GM23338 (cell line): Measurements from ENCODE around the gene CMC2. TPM values are rescaled to one million over a fixed set of nuclear protein-coding genes. Genes with fewer than 3 reads are reported as not detected.

Experiments used
- ATAC-seq: fragments of 200-7000 bp; cut with Tn5 transposase; 3 replicates; pipeline ENCODE4 v1.9.1; 2020
- DNase-seq: peaks from one replicate; pipeline ENCODE4 v3.0.0-alpha.2; 2015; ENCODE audit warnings: low spot score
- H2AFZ ChIP-seq: fragments of 200-600 bp; sonication (generic); 2 replicates; pipeline ENCODE4 v1.8.0; 2016; ENCODE audit warnings: antibody characterized with exemption, mild to moderate bottlenecking, moderate library complexity
- H3F3A ChIP-seq: fragments of 200-600 bp; sonication (generic); replicated peaks from 2 replicates; pipeline ENCODE4 v1.8.0; 2017; ENCODE audit warnings: antibody characterized with exemption, mixed run types, low read depth
- H3K27ac ChIP-seq: fragments of 200-600 bp; sonication (generic); 2 replicates; pipeline ENCODE4 v1.6.1; 2016; ENCODE audit warnings: low read depth
- H3K27me3 ChIP-seq: fragments of 200-600 bp; sonication (generic); 2 replicates; pipeline ENCODE4 v1.8.0; 2016; ENCODE audit warnings: mild to moderate bottlenecking, mixed run types, moderate library complexity; ENCODE audit not compliant: insufficient read depth
- H3K36me3 ChIP-seq: fragments of 200-600 bp; sonication (generic); 2 replicates; pipeline ENCODE4 v1.8.0; 2016; ENCODE audit warnings: mild to moderate bottlenecking; ENCODE audit not compliant: insufficient read depth
- H3K4me1 ChIP-seq: fragments of 200-600 bp; sonication (generic); 2 replicates; pipeline ENCODE4 v1.8.0; 2016; ENCODE audit warnings: mild to moderate bottlenecking, moderate library complexity; ENCODE audit not compliant: insufficient read depth
- H3K4me2 ChIP-seq: fragments of 200-600 bp; sonication (generic); 2 replicates; pipeline ENCODE4 v1.7.1; 2017; ENCODE audit warnings: mixed run types
- H3K4me3 ChIP-seq: fragments of 200-600 bp; sonication (generic); 2 replicates; pipeline ENCODE4 v1.6.1; 2016; ENCODE audit warnings: mixed run types
- H3K79me2 ChIP-seq: fragments of 200-600 bp; sonication (generic); replicated peaks from 2 replicates; pipeline ENCODE4 v1.8.0; 2017; ENCODE audit warnings: mild to moderate bottlenecking; ENCODE audit not compliant: insufficient read depth
- H3K9me2 ChIP-seq: fragments of 200-600 bp; sonication (generic); 2 replicates; pipeline ENCODE4 v1.8.0; 2017; ENCODE audit not compliant: insufficient read depth
- H4K20me1 ChIP-seq: fragments of 200-600 bp; sonication (generic); replicated peaks from 2 replicates; pipeline ENCODE4 v1.8.0; 2017; ENCODE audit warnings: mild to moderate bottlenecking; ENCODE audit not compliant: insufficient read depth
- H3K27ac Mint-ChIP-seq: 2 replicates; pipeline ENCODE4 v1.8.0; 2020; ENCODE audit warnings: inconsistent platforms, mild to moderate bottlenecking, moderate library complexity, mixed read lengths
- H3K27me3 Mint-ChIP-seq: 3 replicates; pipeline ENCODE4 v1.8.0; 2022; ENCODE audit warnings: low read depth, mild to moderate bottlenecking, moderate library complexity, mixed read lengths, inconsistent platforms; ENCODE audit not compliant: insufficient read depth, poor library complexity
- H3K36me3 Mint-ChIP-seq: 3 replicates; pipeline ENCODE4 v1.8.0; 2021; ENCODE audit warnings: low read depth, mild to moderate bottlenecking, inconsistent platforms, moderate library complexity, mixed read lengths
- H3K4me1 Mint-ChIP-seq: 3 replicates; pipeline ENCODE4 v1.8.0; 2020; ENCODE audit warnings: mild to moderate bottlenecking, inconsistent platforms, mixed read lengths
- H3K4me3 Mint-ChIP-seq: 3 replicates; pipeline ENCODE4 v1.8.0; 2021; ENCODE audit warnings: moderate library complexity, mild to moderate bottlenecking, inconsistent platforms, mixed read lengths
- H3K9me3 Mint-ChIP-seq: 3 replicates; pipeline ENCODE4 v1.8.0; 2020; ENCODE audit warnings: moderate library complexity, mild to moderate bottlenecking, inconsistent platforms, mixed read lengths
- CREB1 ChIP-seq: fragments of 250-450 bp; sonication (Bioruptor Pico); IDR thresholded peaks from 2 replicates; pipeline ENCODE4 v1.5.0; 2020; ENCODE audit warnings: low read depth, mild to moderate bottlenecking, moderate library complexity
- CTCF ChIP-seq, 2 experiments: fragments of 200-600 bp in 1 of 2; sonication (generic) in 1 of 2; conservative IDR thresholded peaks; 2 replicates each; pipeline versions ENCODE4 v1.5.1 to v1.6.1; 2016 to 2017; ENCODE audit warnings: antibody characterized with exemption in 2 of 2, low read depth in 2 of 2, mild to moderate bottlenecking in 2 of 2, moderate library complexity in 1 of 2
- ETS1 ChIP-seq: IDR thresholded peaks from 2 replicates; pipeline ENCODE4 v1.6.1; 2016; ENCODE audit warnings: antibody characterized with exemption
- EZH2 ChIP-seq: fragments of 200-600 bp; sonication (generic); IDR thresholded peaks from one replicate; pipeline ENCODE4 v1.8.0; 2017; ENCODE audit warnings: antibody characterized with exemption, mild to moderate bottlenecking, low read depth; ENCODE audit not compliant: unreplicated experiment
- EZH2phosphoT487 ChIP-seq: fragments of 200-600 bp; sonication (generic); IDR thresholded peaks from one replicate; pipeline ENCODE4 v1.8.1; 2018; ENCODE audit warnings: antibody characterized with exemption; ENCODE audit not compliant: unreplicated experiment
- JUNB ChIP-seq: IDR thresholded peaks from one replicate; pipeline ENCODE4 v1.6.1; 2016; ENCODE audit warnings: antibody characterized with exemption; ENCODE audit not compliant: unreplicated experiment
- NANOG ChIP-seq: IDR thresholded peaks from 2 replicates; pipeline ENCODE4 v1.6.1; 2016; ENCODE audit warnings: antibody characterized with exemption, borderline replicate concordance
- POLR2AphosphoS5 ChIP-seq: IDR thresholded peaks from 2 replicates; pipeline ENCODE4 v1.6.1; 2016; ENCODE audit warnings: antibody characterized with exemption, low read depth
- REST ChIP-seq: IDR thresholded peaks from one replicate; pipeline ENCODE4 v1.6.1; 2018; ENCODE audit warnings: antibody characterized with exemption; ENCODE audit not compliant: unreplicated experiment
- STAT1 ChIP-seq: IDR thresholded peaks from one replicate; pipeline ENCODE4 v1.6.1; 2016; ENCODE audit warnings: antibody characterized with exemption; ENCODE audit not compliant: unreplicated experiment
- ZNF114 ChIP-seq: fragments of 250-450 bp; sonication (Bioruptor Pico); IDR thresholded peaks from 2 replicates; pipeline ENCODE4 v1.5.0; 2020; ENCODE audit warnings: mild to moderate bottlenecking, moderate library complexity
- ZNF331 ChIP-seq: fragments of 250-450 bp; sonication (Bioruptor Pico); IDR thresholded peaks from 2 replicates; pipeline ENCODE4 v1.5.0; 2020; ENCODE audit warnings: low read depth, mild to moderate bottlenecking, moderate library complexity
- ZNF462 ChIP-seq: fragments of 250-450 bp; sonication (Bioruptor Pico); IDR thresholded peaks from 2 replicates; pipeline ENCODE4 v1.5.0; 2020; ENCODE audit warnings: mild to moderate bottlenecking, moderate library complexity
- polyA plus RNA-seq: library from polyadenylated mRNA; unstranded; fragments of >200 nt; fragmentation: Nextera tagmentation; extraction: Ambion mirVana; gene quantifications from 2 replicates; pipeline ENCODE4 v1.2.1, GENCODE V29; 2016
- total RNA-seq: library from RNA; depleted of rRNA; stranded (reverse); fragments of >200 nt; shearing (Covaris generic); gene quantifications from 2 replicates; pipeline ENCODE4 v1.2.3, GENCODE V29; 2014

The CMC2 gene
- total and polyA plus RNA-seq, 2 experiments from 2014 or later = 35.7 to 211 TPM

GRCh38 chr16:80958284-80958683 is 48.4 kb downstream of the CMC2 start:
- Histone ChIP-seq H3K27me3 (no peaks in the 10 kb centered on the region), H3K4me1 (no peaks in the 10 kb centered on the region), H2AFZ (no peak overlapping the region), H3K4me2 (no peak overlapping the region), H3K36me3 (no peaks in the 10 kb centered on the region), H3K9me2 (no peaks in the 10 kb centered on the region), H3K4me3 (no peak overlapping the region), H3K79me2 (no peaks in the 10 kb centered on the region), H3K27ac (no peak overlapping the region), H3F3A (no peaks in the 10 kb centered on the region), H4K20me1 (no peaks in the 10 kb centered on the region)
- H3K27ac Mint-ChIP-seq = no peak overlapping the region
- H3K4me1 Mint-ChIP-seq = no peaks in the 10 kb centered on the region
- TF ChIP-seq REST = no peak
- TF ChIP-seq STAT1 = no peak
- no peak for TF ChIP-seq NANOG
- no peak for TF ChIP-seq ZNF331 (CRISPR knock-in tag)
- no peak for TF ChIP-seq POLR2AphosphoS5
- TF ChIP-seq JUNB = no peak
- no peak for TF ChIP-seq CTCF (conservative IDR thresholded peaks at IDR 0.05; ENCODE audit: low read depth in 2 of 2)
- TF ChIP-seq ETS1 = no peak
- no peak for TF ChIP-seq ZNF462
- no peak for TF ChIP-seq CREB1 (CRISPR knock-in tag)
- TF ChIP-seq EZH2phosphoT487 = no peak
- TF ChIP-seq ZNF114 = no peak
- no peak for TF ChIP-seq EZH2
- ATAC-seq (no peak), DNase-seq (no peak)
- peaks cover 29% of the 10 kb centered on the region; the same call in 1 of the 3 replicates for H3K9me3 Mint-ChIP-seq
- no peaks in the 10 kb centered on the region; the same call in 2 of the 3 replicates for H3K36me3 Mint-ChIP-seq
- H3K27me3 Mint-ChIP-seq = no peaks in the 10 kb centered on the region
- H3K4me3 Mint-ChIP-seq = no peak overlapping the region
